HepG2 (cell line): ENCODE measurements around the gene WNT7A. TPM values are rescaled to one million over a fixed set of nuclear protein-coding genes. Genes with fewer than 3 reads are reported as not detected.
A peak's percentile ranks its signal among the peaks of the same experiment; 100 is the strongest.

Experiments used
- ATAC-seq: fragments of 200-7000 bp; cut with Tn5 transposase; 3 replicates; pipeline ENCODE4 v1.9.1; 2020; ENCODE audit warnings: mild to moderate bottlenecking, moderate library complexity
- BruUV-seq: library from RNA; stranded (reverse); fragments of 400-500 nt; replicated peaks from 2 replicates; lab custom pipeline; 2021; lab: Mats Ljungman, UMichigan
- CTCF ChIA-PET: fragments of 300-600 bp; formaldehyde crosslinking; extraction: SDS; loops from one replicate; lab custom pipeline; 2021; ENCODE audit warnings: low total read pairs, inconsistent platforms, low intra/inter-chr PET ratio; lab: Yijun Ruan, JAX
- POLR2A ChIA-PET: fragments of 350-600 bp; sonication (Branson Sonifier 250); formaldehyde crosslinking; loops from one replicate; lab custom pipeline; 2020; ENCODE audit warnings: antibody characterized with exemption, inconsistent platforms; lab: Yijun Ruan, JAX
- DNase-seq: peaks from one replicate; pipeline ENCODE4 v3.0.0-alpha.2; 2015; ENCODE audit warnings: low spot score
- FAIRE-seq: peaks from 3 replicates; lab custom pipeline; 2011; peaks lifted over from hg19 to GRCh38; lab: Jason Lieb, UNC
- H2AFZ ChIP-seq: one replicate; pipeline ENCODE4 v1.6.1; 2011; ENCODE audit warnings: low read length, inconsistent platforms
- H3K27ac ChIP-seq: fragments of 300-600 bp; 3 replicates; pipeline ENCODE4 v1.8.0; 2011; ENCODE audit warnings: mixed run types, mild to moderate bottlenecking, mixed read lengths, low read length, inconsistent platforms; ENCODE audit not compliant: insufficient read depth; ENCODE audit errors: extremely low read length
- H3K27me3 ChIP-seq, 2 experiments: fragments of 200-600 bp in 1 of 2; 2 replicates in 1 of 2; 3 replicates in 1 of 2; pipeline versions ENCODE4 v1.6.0 to v1.8.0; 2011; ENCODE audit warnings: low read length in 2 of 2, mild to moderate bottlenecking in 2 of 2, moderate library complexity in 2 of 2, inconsistent platforms in 1 of 2; ENCODE audit not compliant: insufficient read depth in 2 of 2, control insufficient read depth in 1 of 2
- H3K36me3 ChIP-seq, 2 experiments: fragments of 200-600 bp in 1 of 2; replicated peaks in 1 of 2; 2 replicates in 1 of 2; 3 replicates in 1 of 2; pipeline versions ENCODE4 v1.5.1 to v1.8.0; 2011; ENCODE audit warnings: low read length in 2 of 2, inconsistent platforms in 1 of 2; ENCODE audit not compliant: insufficient read depth in 2 of 2, control insufficient read depth in 1 of 2
- H3K4me1 ChIP-seq: 2 replicates; pipeline ENCODE4 v1.5.1; 2012; ENCODE audit warnings: low read length, inconsistent platforms; ENCODE audit not compliant: insufficient read depth
- H3K4me2 ChIP-seq: 2 replicates; pipeline ENCODE4 v1.6.0; 2011; ENCODE audit warnings: low read depth, low read length, inconsistent platforms
- H3K4me3 ChIP-seq, 3 experiments: fragments of 200-600 bp in 1 of 3; sonication (generic), shearing (Covaris generic) in 1 of 3; replicated peaks in 1 of 3; 2 replicates each; pipeline ENCODE4 v1.5.1; 2011 to 2016; ENCODE audit warnings: low read length in 3 of 3, inconsistent platforms in 2 of 3, low read depth in 2 of 3, mild to moderate bottlenecking in 2 of 3, control low read depth in 1 of 3, mixed read lengths in 1 of 3; ENCODE audit not compliant: insufficient read depth in 1 of 3
- H3K79me2 ChIP-seq: one replicate; pipeline ENCODE4 v1.6.1; 2011; ENCODE audit warnings: low read length, inconsistent platforms; ENCODE audit not compliant: insufficient read depth
- H3K9ac ChIP-seq: 2 replicates; pipeline ENCODE4 v1.6.0; 2011; ENCODE audit warnings: mild to moderate bottlenecking, low read depth, low read length, inconsistent platforms; ENCODE audit not compliant: insufficient read depth
- H3K9me3 ChIP-seq: 2 replicates; pipeline ENCODE4 v1.5.1; 2012; ENCODE audit warnings: mild to moderate bottlenecking, low read length
- H4K20me1 ChIP-seq: 2 replicates; pipeline ENCODE4 v1.6.0; 2011; ENCODE audit warnings: inconsistent platforms, mild to moderate bottlenecking, low read length, moderate library complexity; ENCODE audit not compliant: insufficient read depth
- CBX2 ChIP-seq, 2 experiments: fragments of 200-600 bp in 1 of 2; sonication (generic); formaldehyde crosslinking in 1 of 2; IDR thresholded peaks; 2 replicates each; pipeline versions ENCODE4 v1.7.0 to v1.8.1; 2018 to 2022; ENCODE audit warnings: low read depth in 2 of 2, low read length in 1 of 2, mild to moderate bottlenecking in 1 of 2, missing genetic modification reagents in 1 of 2
- CCDC6 ChIP-seq: sonication (generic); formaldehyde crosslinking; IDR thresholded peaks from 2 replicates; pipeline ENCODE4 v1.8.1; 2022; ENCODE audit warnings: mild to moderate bottlenecking, missing genetic modification reagents, moderate library complexity
- GATA4 ChIP-seq: sonication (generic); IDR thresholded peaks from 2 replicates; pipeline ENCODE4 v1.6.1; 2016; ENCODE audit warnings: antibody characterized with exemption, low read depth, borderline replicate concordance
- NAIF1 ChIP-seq: sonication (generic); formaldehyde crosslinking; IDR thresholded peaks from 2 replicates; pipeline ENCODE4 v1.5.0; 2020; ENCODE audit warnings: mild to moderate bottlenecking, missing genetic modification reagents, borderline replicate concordance
- WGBS: methylation state at CpG from one replicate; pipeline ENCODE4 v1.1.6; 2017; ENCODE audit warnings: low lambda C conversion rate; 5-methylcytosine and 5-hydroxymethylcytosine counted together
- in situ Hi-C: cut with HindIII; loops from 2 replicates; pipeline ENCODE4 v1.10.0; 2017; ENCODE audit warnings: low pct_unique_long_range_greater_than_20kb; ENCODE audit not compliant: extremely low pct_ligation_motif_present
- intact Hi-C: fragments of 100-400 bp; cut with micrococcal nuclease; formaldehyde crosslinking; loops from one replicate; pipeline ENCODE4 v1.10.0; 2022; ENCODE audit not compliant: unreplicated experiment
- polyA plus RNA-seq, 8 experiments: library from polyadenylated mRNA; depleted of rRNA in 3 of 8; stranded (reverse) in 7 of 8; unstranded in 1 of 8; fragments of >200 nt; fragmentation: Illumina TruSeq in 4 of 8; extraction: Trizol in 4 of 8; gene quantifications; 2 replicates each; pipeline versions ENCODE4 v1.2.1 to v1.2.3, GENCODE V29; 2011 to 2016; ENCODE audit warnings: low read depth in 4 of 8, missing spikeins in 1 of 8, mixed read lengths in 1 of 8; ENCODE audit not compliant: insufficient read depth in 1 of 8
- total RNA-seq, 5 experiments: library from RNA; depleted of rRNA; stranded (reverse); fragments of >200 nt; fragmentation: Illumina TruSeq; extraction: Trizol; gene quantifications; 2 replicates each; pipeline ENCODE4 v1.2.3, GENCODE V29; 2016; ENCODE audit warnings: low read depth in 1 of 5
- TF ChIP-seq, protein P1 (sequence below): sonication (generic); formaldehyde crosslinking; IDR thresholded peaks from 2 replicates; pipeline ENCODE4 v1.8.0; 2022; ENCODE audit warnings: missing genetic modification reagents, mild to moderate bottlenecking, borderline replicate concordance
- TF ChIP-seq, protein P2 (sequence below): conservative IDR thresholded peaks from 2 replicates; pipeline ENCODE4 v1.6.1; 2018; ENCODE audit warnings: missing genetic modification reagents

WNT7A gene
- total and polyA plus RNA-seq, 2 of the 13 experiments (the other 11 are each of a cell fraction or from before 2014, with no cell fraction given) = not detected

DNA sequence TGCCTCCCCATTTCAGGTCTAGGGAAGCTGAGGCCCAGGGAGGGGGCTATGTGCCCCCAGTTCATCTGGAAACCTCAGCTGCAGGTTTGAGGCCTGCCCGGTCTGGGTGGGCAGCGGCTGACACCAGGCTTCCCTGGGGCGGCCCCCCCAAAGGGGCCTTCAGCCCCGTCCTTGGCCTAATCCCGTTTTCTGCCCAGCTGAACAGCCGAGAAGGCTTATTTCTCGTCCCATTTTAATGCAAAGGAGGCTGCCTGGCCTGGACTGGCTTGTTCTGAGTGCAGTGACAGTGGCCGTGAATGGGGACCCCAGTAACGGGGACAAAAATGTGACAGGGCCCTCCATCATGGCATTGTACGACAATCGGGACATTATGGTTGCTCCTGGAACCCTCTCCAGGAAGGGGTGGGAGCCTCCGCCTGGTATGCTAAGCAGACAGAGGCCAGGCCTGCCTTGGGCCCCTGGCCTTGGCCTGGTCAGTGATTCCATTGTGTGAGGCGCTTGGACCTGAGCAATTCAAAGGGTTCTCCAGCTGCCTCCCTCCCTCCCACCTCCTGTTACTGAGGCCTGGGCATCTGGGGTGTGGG is 93.9 kb downstream of the WNT7A start:
- Histone ChIP-seq H3K27ac (no peak overlapping the region), H3K9me3 (no peaks in the 10 kb centered on the region), H3K4me1 (no peaks in the 10 kb centered on the region), H3K79me2 (no peaks in the 10 kb centered on the region), H3K27me3 (peaks cover 29 to 94% of the 10 kb centered on the region in 2 experiments), H4K20me1 (peaks cover 7% of the 10 kb centered on the region; the same call in 1 of the 2 replicates), H3K4me2 (no peak overlapping the region), H2AFZ (no peak overlapping the region), H3K4me3 (no peak overlapping the region), H3K36me3 (no peaks in the 10 kb centered on the region), H3K9ac (no peak overlapping the region)
- in situ Hi-C loops (no loop called here), intact Hi-C loops (no loop called here)
- no peak for DNase-seq
- ATAC-seq = peak; percentile 48; the same call in 2 of the 3 replicates
- ChIA-PET CTCF (no interaction called here), POLR2A (no interaction called here)
- BruUV-seq = no TSS peak
- TF ChIP-seq CCDC6 (no peak), CBX2 (IDR thresholded peaks at IDR 0.05; ENCODE audit: low read depth, low read length) (no peak), CBX2 (CRISPR knock-in tag; IDR thresholded peaks at IDR 0.05; ENCODE audit: low read depth) (no peak), GATA4 (no peak), NAIF1 (CRISPR knock-in tag) (no peak)
- TF ChIP-seq, protein P1, sequence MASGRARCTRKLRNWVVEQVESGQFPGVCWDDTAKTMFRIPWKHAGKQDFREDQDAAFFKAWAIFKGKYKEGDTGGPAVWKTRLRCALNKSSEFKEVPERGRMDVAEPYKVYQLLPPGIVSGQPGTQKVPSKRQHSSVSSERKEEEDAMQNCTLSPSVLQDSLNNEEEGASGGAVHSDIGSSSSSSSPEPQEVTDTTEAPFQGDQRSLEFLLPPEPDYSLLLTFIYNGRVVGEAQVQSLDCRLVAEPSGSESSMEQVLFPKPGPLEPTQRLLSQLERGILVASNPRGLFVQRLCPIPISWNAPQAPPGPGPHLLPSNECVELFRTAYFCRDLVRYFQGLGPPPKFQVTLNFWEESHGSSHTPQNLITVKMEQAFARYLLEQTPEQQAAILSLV = no peak
- TF ChIP-seq, protein P2, sequence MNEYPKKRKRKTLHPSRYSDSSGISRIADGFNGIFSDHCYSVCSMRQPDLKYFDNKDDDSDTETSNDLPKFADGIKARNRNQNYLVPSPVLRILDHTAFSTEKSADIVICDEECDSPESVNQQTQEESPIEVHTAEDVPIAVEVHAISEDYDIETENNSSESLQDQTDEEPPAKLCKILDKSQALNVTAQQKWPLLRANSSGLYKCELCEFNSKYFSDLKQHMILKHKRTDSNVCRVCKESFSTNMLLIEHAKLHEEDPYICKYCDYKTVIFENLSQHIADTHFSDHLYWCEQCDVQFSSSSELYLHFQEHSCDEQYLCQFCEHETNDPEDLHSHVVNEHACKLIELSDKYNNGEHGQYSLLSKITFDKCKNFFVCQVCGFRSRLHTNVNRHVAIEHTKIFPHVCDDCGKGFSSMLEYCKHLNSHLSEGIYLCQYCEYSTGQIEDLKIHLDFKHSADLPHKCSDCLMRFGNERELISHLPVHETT = no peak
- WGBS = 20% methylated on average over 2 of the region's 13 CpGs
- FAIRE-seq = no peak
